HG02885 (cell line): ENCODE data around the gene MFAP3L.

Experiments
- ATAC-seq: cut with Tn5 transposase; IDR thresholded peaks from one replicate; pipeline ENCODE4 v1.9.1; 2021; ENCODE audit warnings: mild to moderate bottlenecking; ENCODE audit not compliant: unreplicated experiment, poor library complexity

The MFAP3L gene

GRCh38 chr4:169996379-169997240 is 29.6 kb downstream of the MFAP3L start:
- no peak for ATAC-seq

GRCh38 chr4:169993531-169993930 is 32.7 kb downstream of the MFAP3L start:
- ATAC-seq: no peak

GRCh38 chr4:169988252-169988651 is 37.9 kb downstream of the MFAP3L start:
- ATAC-seq: no peak

DNA sequence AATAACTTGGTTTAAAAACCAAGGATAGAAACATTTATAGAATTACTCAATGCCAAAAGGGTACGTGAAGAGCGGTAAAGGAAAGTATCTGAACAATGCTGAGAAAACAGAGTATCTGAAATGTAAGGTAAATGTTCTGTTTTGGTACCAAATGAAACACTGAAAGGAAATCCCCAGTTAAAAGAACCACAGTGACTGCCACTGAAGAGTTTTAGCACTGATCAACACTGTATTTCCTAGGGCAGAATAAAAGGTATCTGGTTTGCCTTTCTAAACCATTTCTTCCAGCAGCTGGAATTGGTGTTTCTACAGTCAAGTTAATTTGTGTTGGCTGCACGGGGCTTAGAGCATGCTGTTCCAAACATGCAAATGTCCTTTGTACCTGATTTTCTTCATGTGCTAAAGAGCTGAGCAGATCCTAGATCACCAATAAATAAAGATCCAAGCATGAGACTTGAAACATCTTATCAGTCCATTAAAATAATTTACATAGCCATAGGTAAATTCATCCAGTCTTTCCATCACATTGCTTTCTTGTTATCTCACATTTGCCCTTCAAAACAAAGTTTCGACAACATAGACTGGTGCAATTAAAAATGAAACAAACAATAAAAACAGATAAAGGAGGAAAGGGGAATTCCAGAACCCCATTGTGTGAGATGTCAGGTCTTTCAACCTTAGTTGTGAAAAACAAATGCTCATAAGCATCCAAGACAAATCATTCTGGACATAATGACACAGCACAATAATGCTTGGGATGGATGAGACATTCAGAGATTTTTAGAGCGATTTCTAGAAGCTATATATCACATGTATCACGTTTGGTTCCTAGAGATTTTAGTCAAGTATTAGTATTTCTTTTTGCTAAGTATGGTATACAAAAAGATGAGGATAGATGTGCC is 38.6 kb downstream of the MFAP3L start:
- ATAC-seq: no peak

DNA sequence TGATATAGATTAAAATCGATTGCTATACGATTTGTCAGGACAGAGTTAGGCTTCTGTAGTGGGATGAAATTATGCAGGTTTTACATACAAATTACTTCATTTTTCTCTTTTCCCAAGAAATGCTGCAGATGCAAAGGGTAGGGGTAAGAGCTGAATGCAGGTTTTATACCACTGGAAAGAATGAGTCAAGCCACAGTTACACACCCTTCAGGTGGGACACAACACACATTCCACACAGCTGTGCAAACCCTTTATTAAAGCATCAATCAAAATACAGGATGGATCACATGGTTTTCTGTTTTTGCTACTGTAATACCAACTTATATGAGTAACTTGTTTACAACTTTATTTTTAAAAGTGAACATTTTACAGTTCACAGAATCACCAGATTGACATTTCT is 39.8 kb downstream of the MFAP3L start:
- no peak for ATAC-seq

GRCh38 chr4:169985881-169986280 is 40.3 kb downstream of the MFAP3L start:
- ATAC-seq: no peak

DNA sequence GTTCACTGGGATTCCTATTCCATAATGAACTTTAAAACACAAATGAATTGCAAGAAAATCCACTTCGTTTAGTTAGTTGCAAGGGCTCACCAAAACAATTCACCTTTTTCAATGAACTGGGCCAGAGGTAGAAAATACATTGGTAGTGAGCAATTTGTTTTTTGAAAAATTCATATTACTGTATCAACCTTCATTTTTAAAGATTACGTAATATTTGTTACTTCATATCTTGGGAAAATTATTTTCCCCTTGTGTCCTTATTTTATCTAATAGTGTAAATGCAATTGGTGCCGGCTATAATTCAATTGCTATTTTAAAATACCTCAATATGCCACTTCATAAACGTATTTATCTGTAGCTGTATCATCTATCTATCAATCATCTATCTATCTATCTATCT is 41.5 kb downstream of the MFAP3L start:
- no peak for ATAC-seq

DNA sequence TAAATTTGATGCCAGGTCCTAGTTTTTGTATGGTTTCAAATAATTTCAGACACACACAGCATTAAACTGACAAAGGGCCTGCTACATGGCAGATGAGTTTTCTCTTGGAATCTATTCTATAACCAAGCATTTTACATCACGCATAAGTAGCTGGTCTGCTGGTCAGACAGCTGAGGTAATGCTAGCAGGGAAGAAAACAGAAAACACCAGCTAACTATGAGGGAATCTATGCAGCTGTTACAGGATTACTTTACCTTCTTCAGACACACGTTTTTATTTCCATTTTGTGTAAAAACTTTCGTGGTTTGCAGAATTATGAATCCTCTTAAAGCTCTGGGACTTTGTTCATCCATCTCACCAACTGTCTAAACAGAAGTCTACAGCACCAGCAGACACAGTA is 42.0 kb downstream of the MFAP3L start:
- ATAC-seq: no peak

DNA sequence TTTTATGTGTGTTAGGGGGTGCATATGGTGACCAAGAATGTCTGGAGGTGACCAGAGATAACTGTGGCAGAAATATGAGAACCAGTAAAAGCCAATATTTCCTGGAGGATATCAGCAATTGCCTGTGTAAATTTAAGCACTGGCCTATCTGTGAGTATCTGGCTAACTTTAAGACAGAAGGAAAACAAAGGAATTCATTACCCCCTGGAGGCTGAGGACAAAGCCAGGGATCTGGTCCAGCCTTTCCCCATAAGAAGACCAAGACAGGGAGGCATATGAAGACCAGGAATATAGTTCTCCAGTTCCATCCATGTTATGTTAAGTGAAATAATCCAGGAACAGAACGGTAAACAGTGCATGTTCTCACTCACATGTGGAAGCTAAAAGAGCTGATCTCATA is 49.2 kb downstream of the MFAP3L start:
- no peak for ATAC-seq

- no peak for ATAC-seq
Measured at GRCh38 chr4:169975838-169976796, 50.1 kb downstream of the MFAP3L start.

- ATAC-seq: no peak
Measured at GRCh38 chr4:169975131-169975837, 50.9 kb downstream of the MFAP3L start.

DNA sequence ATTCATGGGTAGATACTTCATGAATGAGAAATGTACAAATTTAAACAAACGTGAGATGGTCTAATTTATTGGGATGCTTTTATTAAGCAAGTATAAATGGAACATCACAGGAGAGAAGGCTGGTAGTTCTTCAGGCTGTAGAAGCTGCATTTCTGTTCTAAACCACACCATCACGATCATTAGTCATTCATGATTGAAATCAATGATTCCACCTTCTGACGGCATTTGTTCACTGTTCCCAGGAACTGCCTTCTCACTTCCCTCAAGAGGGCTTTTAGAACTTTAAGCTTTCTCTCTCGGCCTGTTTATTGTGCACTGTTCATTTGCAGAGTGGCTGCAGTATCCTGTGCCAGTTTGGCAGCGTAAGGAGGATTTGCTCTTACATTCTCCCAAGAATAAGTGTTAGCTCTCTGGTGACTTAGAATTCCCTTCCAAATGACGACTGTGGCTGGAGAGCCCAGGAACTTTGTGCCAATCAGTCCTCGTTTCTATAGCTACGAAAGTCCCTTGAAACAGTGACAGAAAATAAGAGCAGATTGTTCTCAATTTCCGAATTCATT is 54.7 kb downstream of the MFAP3L start:
- ATAC-seq: no peak

DNA sequence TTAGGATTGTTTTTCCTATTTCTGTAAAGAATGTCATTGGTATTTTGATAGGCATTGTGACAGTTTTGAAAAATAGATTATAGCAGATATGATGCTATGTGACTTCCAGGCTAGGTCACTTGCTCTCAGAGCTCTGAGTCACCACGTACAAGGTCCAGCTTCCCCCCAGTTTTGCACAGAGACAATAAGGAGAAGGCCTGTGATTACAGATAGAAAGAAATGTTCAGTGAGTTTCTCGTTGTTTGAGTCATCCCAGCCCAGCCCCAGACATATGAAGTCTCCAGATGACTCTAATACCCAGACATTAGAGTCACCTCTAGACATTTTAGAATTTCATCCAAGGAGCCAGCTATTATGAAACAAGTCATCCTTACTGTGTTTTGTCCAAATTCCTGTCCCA is 57.2 kb downstream of the MFAP3L start:
- no peak for ATAC-seq

DNA sequence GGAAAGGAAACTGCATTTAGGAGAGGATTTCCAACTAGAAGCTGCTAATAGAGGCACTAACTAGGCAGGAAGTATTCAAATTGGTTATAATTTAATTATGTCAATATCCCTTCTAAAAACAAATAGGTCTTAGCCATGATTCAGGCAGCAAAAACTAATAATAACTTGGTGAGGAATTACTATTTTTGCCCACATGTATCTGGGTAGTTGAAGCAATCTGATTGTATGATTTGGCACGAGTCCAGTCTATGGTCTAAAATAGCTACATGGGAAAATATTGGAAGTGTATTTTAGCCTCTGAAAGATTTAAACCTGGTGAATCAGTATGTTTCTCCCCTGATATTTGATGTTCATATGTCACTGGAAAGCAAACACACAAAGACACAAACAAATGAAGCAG is 62.2 kb downstream of the MFAP3L start:
- ATAC-seq: no peak

- no peak for ATAC-seq
Measured at GRCh38 chr4:169959254-169959653, 66.9 kb downstream of the MFAP3L start.

DNA sequence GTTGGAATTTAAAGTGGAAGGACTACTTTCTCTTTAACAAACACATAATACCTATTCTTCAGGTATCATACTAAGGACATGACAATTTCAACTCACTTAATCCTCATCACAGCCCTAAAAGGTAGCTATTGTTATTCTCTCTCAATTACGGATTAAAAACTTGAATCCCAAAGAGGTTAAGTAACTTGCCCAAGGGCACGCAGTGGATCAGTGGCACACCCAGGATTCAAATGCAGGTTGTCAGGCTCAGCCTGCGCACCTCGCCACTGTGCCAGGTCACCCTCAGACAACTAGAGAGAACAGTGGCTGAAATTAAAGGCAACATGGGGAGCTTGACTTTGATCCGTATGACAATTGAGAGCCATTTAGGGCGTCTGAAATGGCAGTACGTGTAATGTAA is 67.6 kb downstream of the MFAP3L start:
- no peak for ATAC-seq

DNA sequence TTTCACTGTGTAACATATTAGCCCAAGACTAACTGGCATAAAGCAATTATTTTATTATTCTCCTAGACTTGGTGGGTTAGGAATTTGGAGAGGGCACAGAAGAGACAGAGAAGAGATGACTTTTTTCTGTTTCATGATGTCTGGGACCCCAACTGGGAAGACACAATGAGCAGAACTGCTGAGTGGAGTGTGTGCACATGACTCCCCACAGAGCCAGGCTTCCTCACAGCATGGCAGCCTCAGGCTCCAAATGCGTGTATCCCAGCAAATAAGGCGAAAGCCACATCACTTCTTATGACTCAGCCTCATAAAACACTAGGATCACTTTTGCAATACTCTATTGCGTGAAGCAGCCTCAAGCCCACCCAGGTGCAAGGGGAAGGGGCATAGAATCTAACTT is 68.4 kb downstream of the MFAP3L start:
- no peak for ATAC-seq

DNA sequence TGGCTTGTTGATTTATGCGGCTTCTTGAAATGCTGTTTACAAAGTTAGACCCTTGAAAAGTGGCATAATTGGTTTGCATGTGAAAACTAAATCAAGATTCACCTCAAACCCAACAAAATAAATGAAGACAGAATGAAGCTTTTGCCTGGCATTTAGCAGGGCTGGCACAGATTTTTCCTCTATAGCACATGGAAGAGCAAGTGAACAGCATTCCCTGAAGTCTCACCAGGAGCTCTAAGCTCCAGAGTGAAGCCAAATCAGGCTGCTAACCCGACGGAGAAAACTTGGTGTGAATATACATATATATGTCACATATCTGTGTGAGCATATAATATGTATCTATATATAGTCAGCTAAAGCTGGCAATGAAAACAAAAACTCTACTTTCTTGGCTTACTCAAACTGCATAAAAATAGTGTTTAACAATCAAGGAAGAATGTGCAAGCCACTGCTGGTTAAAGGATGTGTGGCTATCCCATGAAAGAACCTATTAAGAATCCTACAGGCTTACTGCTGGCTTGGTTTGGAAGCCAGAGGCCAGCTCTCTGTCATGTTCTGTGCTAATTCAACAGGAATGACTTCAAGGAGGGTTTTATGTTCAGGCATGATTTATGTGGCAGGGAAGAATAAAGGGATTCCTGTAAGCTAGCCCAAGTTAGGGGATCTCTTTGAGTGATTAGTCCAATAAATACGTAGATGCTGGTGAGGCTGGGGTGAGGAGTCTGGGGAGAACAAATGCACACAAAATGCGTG is 69.9 kb downstream of the MFAP3L start:
- no peak for ATAC-seq

GRCh38 chr4:169955521-169955920 is 70.7 kb downstream of the MFAP3L start:
- ATAC-seq: no peak
